Heart left ventricle (tissue), 13 donors: ENCODE results near the gene SPESP1.

Experiments
- POLR2A ChIP-seq, 2 donors: fragments of 450-650 bp; IDR thresholded peaks; one replicate each; pipeline ENCODE4 v1.6.1; 2017; ENCODE audit warnings: antibody characterized with exemption in 2 of 2, mild to moderate bottlenecking in 2 of 2, moderate library complexity in 2 of 2
- TF ChIP-seq, protein P1 (sequence below), 12 donors: fragments of 200-600 bp; sonication (generic) in 4 of 12; IDR thresholded peaks; one replicate each; pipeline versions ENCODE4 v1.5.0 to v1.8.0; 2018 to 2022; ENCODE audit warnings: antibody characterized with exemption in 12 of 12, mild to moderate bottlenecking in 5 of 12
- donor health status: ischemic (EF 13 %, LVEDD 7.1; RV severe dilation, severe dysfunction).
- donor health status: DM: no; HTN: yes; CAD: no.
- donor health status: DM: no; HTN: no; CAD: no.
- donor health status: ischemic (EF 25% LVEDD 6.9; RV normal size, moderate dysfunction).
- donor health status: ischemic (EF 25% LVEDD 5.7; RV mildly dilated, moderate dysfunction).
- donor health status: ischemic (EF 35%, LVEDD 5.7; RV mildly dilated, moderate dysfunction).
- donor health status: nonischemic (EF 11% LVEDD 7.7; RV severe dilation, severe dysfunction).
- donor health status: DM: yes; HTN: yes; CAD: no.
- donor health status: PGD.
- donor health status: ischemic (EF 29% LVEDD 5.4; RV normal size, mild dysfunction).
- donor health status: nonischemic (EF 23%, LVEDD 6.1; RV moderate dilation, normal function).

DNA sequence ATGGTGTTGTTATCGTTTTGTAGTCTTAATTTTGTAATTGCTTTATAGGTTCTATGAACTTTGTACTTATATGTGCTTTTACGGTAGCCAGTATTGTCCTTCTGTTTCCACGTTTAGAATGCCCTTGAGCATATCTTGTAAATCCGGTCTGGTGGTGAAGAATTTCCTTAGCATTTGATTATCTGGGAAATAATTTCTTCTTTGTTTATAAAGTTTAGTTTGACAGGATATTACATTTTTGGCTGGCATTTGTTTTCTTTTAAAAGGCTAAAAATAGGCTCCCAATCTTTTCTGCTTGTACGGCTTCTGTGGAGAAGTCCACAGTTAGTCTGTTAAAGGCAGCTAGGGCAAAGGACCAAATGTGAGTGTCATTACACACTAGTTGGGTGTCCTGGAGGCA is 36.7 kb downstream of the SPESP1 start:
- TF ChIP-seq, protein P1, sequence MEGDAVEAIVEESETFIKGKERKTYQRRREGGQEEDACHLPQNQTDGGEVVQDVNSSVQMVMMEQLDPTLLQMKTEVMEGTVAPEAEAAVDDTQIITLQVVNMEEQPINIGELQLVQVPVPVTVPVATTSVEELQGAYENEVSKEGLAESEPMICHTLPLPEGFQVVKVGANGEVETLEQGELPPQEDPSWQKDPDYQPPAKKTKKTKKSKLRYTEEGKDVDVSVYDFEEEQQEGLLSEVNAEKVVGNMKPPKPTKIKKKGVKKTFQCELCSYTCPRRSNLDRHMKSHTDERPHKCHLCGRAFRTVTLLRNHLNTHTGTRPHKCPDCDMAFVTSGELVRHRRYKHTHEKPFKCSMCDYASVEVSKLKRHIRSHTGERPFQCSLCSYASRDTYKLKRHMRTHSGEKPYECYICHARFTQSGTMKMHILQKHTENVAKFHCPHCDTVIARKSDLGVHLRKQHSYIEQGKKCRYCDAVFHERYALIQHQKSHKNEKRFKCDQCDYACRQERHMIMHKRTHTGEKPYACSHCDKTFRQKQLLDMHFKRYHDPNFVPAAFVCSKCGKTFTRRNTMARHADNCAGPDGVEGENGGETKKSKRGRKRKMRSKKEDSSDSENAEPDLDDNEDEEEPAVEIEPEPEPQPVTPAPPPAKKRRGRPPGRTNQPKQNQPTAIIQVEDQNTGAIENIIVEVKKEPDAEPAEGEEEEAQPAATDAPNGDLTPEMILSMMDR (IDR thresholded peaks at IDR 0.05) = no peak
- no peak for TF ChIP-seq POLR2A (IDR thresholded peaks at IDR 0.05)
